Measurements from ENCODE around the gene CD74.
A peak's percentile ranks its signal among the peaks of the same experiment; 100 is the strongest.

CD74 gene

DNA sequence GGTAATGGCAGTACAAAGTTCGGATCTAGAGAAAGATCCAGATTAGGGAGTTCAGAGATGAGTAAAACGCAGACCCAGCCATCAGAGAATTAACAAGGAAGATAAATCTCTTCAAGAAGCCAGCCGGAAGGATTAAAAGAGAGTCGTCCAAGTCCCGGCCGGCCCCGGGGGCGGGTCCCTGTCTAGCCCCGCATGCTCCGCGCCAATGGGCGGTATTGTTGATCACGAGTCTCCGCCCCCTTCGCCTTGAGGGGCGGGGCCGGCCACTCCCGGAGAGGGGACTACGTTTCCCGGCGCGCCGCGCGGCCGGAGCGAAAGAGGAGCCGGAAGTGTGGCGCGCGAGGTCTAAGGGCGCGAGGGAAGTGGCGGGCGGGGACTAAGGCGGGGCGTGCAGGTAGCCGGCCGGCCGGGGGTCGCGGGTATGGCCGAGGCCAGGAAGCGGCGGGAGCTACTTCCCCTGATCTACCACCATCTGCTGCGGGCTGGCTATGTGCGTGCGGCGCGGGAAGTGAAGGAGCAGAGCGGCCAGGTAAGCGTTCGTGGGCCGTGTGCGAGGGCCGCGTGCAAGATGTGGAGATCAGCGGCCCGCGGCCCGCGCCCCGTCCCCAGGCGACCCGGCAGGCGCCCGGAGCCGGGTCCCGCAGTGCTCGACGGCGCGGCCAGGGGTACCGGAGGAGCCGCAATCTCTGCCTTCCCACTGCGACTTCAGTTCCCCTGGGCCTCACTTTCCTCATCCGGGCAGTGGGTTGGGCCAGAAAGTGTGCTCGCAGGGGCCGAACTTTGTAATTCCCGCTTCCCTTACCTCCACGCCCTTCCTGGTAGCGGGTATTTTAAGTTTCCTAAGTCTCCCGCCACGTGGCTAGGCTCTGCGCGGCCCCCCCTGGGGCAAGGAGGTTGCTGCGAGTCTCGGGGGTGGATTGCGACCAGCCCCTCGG lies 55.1 kb downstream of the CD74 start, which contains the start of gene TCOF1:
Gene TCOF1 (plus strand): TSS at position 372 of the 935 bp plus-strand sequence. CDS start 50 bp downstream, at position 422.
- FAIRE-seq = peak; percentile 80

DNA sequence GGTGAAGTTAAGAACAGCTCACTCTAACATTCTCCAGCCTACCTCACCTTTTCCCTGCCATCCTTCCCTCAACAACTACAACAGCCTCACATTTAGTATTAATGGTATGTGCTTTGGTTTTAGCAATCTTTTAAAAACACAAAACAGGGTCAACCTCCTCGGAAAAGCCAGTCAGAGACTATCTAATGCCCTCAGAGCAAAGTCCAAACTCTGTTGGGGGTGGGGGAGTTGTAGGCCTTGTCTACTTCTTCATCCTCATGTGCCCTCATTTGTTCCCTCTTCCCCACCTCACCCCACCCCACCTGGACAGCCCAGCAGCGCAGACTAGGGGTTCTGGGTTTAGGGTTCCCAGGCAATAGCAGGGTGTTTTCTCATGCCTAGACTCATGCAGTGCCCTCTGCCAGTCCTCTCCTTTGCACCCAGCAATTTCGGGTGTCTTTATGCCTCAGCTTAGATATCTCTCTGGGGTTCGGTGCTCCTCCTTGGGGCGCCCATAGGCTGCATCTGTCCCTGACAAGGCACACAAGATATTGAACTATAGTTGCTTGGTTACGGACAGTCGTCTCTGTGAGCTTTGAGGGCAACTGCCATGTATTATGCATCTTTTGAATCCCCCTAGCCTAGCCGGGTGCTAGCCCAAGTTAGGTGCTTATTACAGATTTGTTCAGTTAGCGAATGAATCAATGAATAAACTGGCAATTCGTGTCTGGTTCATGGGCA lies 56.0 kb downstream of the CD74 start:
- FAIRE-seq = no peak

DNA sequence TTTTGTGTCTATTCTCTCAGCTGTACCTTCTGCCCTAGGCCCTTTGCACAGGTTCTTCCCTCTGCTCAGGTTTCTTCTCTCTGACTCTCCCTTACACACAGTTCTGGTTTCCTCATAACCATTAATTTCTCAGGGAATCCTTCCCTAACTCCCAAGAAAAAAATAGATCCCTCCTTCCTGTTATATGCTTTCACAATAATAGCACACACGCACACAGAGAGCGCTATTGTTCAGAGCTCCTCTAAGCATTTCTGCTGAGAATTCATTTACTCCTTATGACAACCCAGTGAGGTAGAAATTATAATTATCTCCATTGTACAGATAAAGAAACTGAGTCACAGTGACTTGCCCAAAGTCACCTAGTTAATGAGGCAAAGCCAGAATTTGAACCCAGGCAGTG lies 56.9 kb downstream of the CD74 start:
- FAIRE-seq = no peak

DNA sequence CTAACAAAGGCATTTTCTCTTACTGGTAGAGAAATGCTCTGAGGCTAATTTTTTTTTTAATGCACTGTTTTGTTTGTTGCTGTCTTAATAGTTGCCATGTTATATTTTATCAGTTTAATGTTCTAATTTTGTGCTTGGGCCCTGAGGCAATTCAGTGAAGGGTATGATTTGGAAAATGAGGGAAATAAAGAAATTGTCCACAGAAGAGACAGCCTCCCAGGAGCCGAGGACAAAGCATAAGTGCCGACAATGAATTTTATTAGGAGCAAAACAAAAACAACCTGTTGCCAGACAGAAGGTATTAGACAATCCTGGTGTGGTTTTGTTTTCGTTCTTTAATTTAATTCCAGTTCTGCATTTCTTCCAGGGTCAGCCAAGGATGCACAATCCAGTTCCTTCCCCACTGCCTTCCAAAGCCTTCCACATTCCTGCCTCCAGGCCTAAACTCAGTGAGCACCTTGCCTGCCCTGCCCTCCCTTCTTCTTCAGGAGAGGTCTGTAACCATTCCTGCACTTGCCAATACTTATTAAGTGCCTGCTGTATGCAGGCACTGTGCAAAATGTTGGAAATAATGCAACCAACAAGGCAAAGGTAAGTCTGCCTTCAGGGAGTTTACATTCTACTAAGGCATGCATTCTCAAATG lies 59.6 kb downstream of the CD74 start:
- FAIRE-seq = no peak

DNA sequence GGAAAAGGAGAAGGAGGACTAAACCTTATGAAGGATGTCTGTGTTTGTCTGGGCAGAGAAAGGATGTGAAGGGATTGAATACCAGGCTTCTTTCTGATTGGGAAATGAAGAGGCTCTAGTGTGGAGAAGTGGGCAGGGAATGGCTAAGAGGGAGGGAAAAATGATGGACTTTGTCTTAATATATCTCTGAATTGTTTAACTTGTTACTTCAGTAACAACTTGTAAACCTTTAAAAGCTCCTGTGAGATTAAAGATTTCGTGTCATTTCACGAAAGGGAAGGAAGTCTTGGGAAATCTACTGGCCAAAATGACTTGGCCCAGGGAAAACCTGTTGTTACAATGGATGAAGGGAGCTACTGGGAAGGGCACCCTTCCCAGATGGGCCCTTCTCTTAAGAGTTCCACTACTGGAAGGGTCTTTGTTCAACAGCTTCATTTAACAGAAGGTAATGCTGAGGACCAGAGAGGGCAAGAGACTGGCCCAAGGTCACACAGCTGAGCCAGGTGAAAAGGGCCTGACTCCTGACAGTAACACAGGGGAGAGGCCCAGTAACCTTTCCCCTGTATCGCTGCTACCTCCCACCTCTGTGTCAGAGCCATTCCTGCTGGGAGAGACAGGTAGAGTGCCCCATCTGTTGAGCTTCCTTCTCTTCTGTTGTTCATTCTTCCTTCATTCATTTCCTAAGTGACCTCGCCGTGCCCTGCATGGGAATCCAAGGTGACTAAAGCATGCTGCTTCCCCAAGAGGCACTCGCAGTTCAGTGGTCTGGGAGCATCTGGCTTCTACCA lies 60.3 kb downstream of the CD74 start:
- FAIRE-seq = no peak
